Measurements from ENCODE around the gene CDK7. TPM values are rescaled to one million over a fixed set of nuclear protein-coding genes. Genes with fewer than 3 reads are reported as not detected.
A peak's percentile ranks its signal among the peaks of the same experiment; 100 is the strongest.

CDK7 gene
- total RNA-seq (2021) (51.6 and 60.5 TPM in 2 replicates), Bru-seq, nascent RNA (percentile 91 among the genes with signal in this experiment), BruChase-seq, experiment 1, labeled RNA remaining after a 2-hour chase (percentile 92 among the genes with signal in this experiment), BruChase-seq, experiment 2, labeled RNA remaining after a 6-hour chase (percentile 86 among the genes with signal in this experiment)
- long read RNA-seq, transcript CDK7-201 (12 exons, 1,439 nt): major isoform, 68 of 75 reads
- long read RNA-seq, partial matches to known transcripts: 3 of 75 reads
- long read RNA-seq, other reads (novel, unspliced or antisense): 4 of 75 reads

- intact Hi-C loops (cut with micrococcal nuclease; ENCODE audit: unreplicated experiment): no loop called here
- Histone ChIP-seq H3K27me3 (ENCODE audit: insufficient read depth, low read depth) (no peaks in the 10 kb centered on the region), H3K36me3 (ENCODE audit: low read depth) (peaks cover 8% of the 10 kb centered on the region; the same call in 1 of the 2 replicates), H3K4me3 (peak within 1 kb of the TSS; percentile 72), H3K27ac (peak within 1 kb of the TSS; percentile 38), H3K9me3 (ENCODE audit: insufficient read depth, low read depth) (no peaks in the 10 kb centered on the region), H4K20me1 (ENCODE audit: insufficient read depth) (no peaks in the 10 kb centered on the region), H3F3A (ENCODE audit: insufficient read depth, low read depth) (peaks cover 25% of the 10 kb centered on the region), H3K4me2 (peak within 1 kb of the TSS; percentile 89), H3K79me2 (ENCODE audit: low read depth) (peaks cover 45% of the 10 kb centered on the region), H3K9me2 (ENCODE audit: insufficient read depth) (no peaks in the 10 kb centered on the region), H2AFZ (peak within 1 kb of the TSS; percentile 92), H3K4me1 (replicated peaks; ENCODE audit: insufficient read depth) (peaks cover 43% of the 10 kb centered on the region)
- ChIA-PET CTCF (no interaction called here), POLR2A (ENCODE audit: unreplicated experiment) (interaction anchor here (0.6 to 1.0 kb wide), 7 partner anchors 18 to 262 kb away, joined by 3 to 40 read pairs (median 5); partner anchors contain the start of genes CCNB1 and CENPH)
- BruUV-seq (replicated peaks): TSS peak; percentile 83
- peak; percentile 88 to 92 for DNase-seq
- no peak for TF ChIP-seq EZH2 (IDR thresholded peaks at IDR 0.05; ENCODE audit: low read depth)
These were observed at the start of gene CDK7 for GRCh38 chr5:69234457-69235268. Gene CDK7 (plus strand): TSS chr5:69234886. CDS start chr5:69234976, 90 bp downstream.

GRCh38 chr5:69187342-69187741 is 47.3 kb upstream of the CDK7 start:
- no TSS peak for BruUV-seq (replicated peaks)
- Histone ChIP-seq H3F3A (ENCODE audit: insufficient read depth, low read depth) (peaks cover 18% of the 10 kb centered on the region; the same call in 1 of the 2 replicates), H3K36me3 (ENCODE audit: low read depth) (peaks cover 6% of the 10 kb centered on the region; the same call in 1 of the 2 replicates), H3K4me3 (no peak overlapping the region), H3K4me2 (no peak overlapping the region), H3K27me3 (ENCODE audit: insufficient read depth, low read depth) (no peaks in the 10 kb centered on the region), H2AFZ (no peak overlapping the region), H3K4me1 (replicated peaks; ENCODE audit: insufficient read depth) (peaks cover 15% of the 10 kb centered on the region; the same call in 1 of the 2 replicates), H4K20me1 (ENCODE audit: insufficient read depth) (no peaks in the 10 kb centered on the region), H3K9me3 (ENCODE audit: insufficient read depth, low read depth) (no peaks in the 10 kb centered on the region), H3K9me2 (ENCODE audit: insufficient read depth) (no peaks in the 10 kb centered on the region), H3K79me2 (ENCODE audit: low read depth) (peaks cover 20% of the 10 kb centered on the region; the same call in 1 of the 2 replicates), H3K27ac (no peak overlapping the region)
- intact Hi-C loops (cut with micrococcal nuclease; ENCODE audit: unreplicated experiment): no loop called here
- no peak for DNase-seq
- ChIA-PET POLR2A (ENCODE audit: unreplicated experiment) (no interaction called here), CTCF (interaction anchor here (0.7 kb wide), 1 partner anchor 901 kb away, joined by 3 read pairs; no protein-coding TSS in a partner anchor)
- TF ChIP-seq EZH2 (IDR thresholded peaks at IDR 0.05; ENCODE audit: low read depth) (no peak), CTCF (conservative IDR thresholded peaks at IDR 0.05) (no peak)

- no peak for TF ChIP-seq CTCF (conservative IDR thresholded peaks at IDR 0.05)
- no peak for TF ChIP-seq EZH2 (IDR thresholded peaks at IDR 0.05; ENCODE audit: low read depth)
- peaks cover 20% of the 10 kb centered on the region; the same call in 1 of the 2 replicates for H3K79me2 ChIP-seq (ENCODE audit: low read depth)
- BruUV-seq (replicated peaks): no TSS peak
- peak overlapping the region; percentile 94 for H2AFZ ChIP-seq
- H3K27ac ChIP-seq: 0 out of 2 replicates have a peak overlapping the region, but pooled peaks have one; percentile 57
- H3K4me2 ChIP-seq: peak overlapping the region; percentile 89
- no peaks in the 10 kb centered on the region for H3K27me3 ChIP-seq (ENCODE audit: insufficient read depth, low read depth)
- CTCF ChIA-PET: no interaction called here
- H3F3A ChIP-seq (ENCODE audit: insufficient read depth, low read depth): peaks cover 18% of the 10 kb centered on the region; the same call in 1 of the 2 replicates
- intact Hi-C loops (cut with micrococcal nuclease; ENCODE audit: unreplicated experiment): loop anchor here (2.0 kb wide), 1 partner anchor 142 kb away; no protein-coding TSS in a partner anchor
- no peaks in the 10 kb centered on the region for H3K9me3 ChIP-seq (ENCODE audit: insufficient read depth, low read depth)
- H3K36me3 ChIP-seq (ENCODE audit: low read depth): peaks cover 6% of the 10 kb centered on the region; the same call in 1 of the 2 replicates
- H3K4me1 ChIP-seq (replicated peaks; ENCODE audit: insufficient read depth): peaks cover 15% of the 10 kb centered on the region; the same call in 1 of the 2 replicates
- H3K9me2 ChIP-seq (ENCODE audit: insufficient read depth): no peaks in the 10 kb centered on the region
- H4K20me1 ChIP-seq (ENCODE audit: insufficient read depth): no peaks in the 10 kb centered on the region
- no peak for DNase-seq
- POLR2A ChIA-PET (ENCODE audit: unreplicated experiment): interaction anchor here (0.6 to 0.7 kb wide), 2 partner anchors 46 to 162 kb away, joined by 3 to 18 read pairs; partner anchors contain the start of gene CDK7
- H3K4me3 ChIP-seq: peak overlapping the region; percentile 64
These were observed 45.9 kb upstream of the CDK7 start for GRCh38 chr5:69188811-69189161.
